Bronchus fibroblast of lung (primary cell): ENCODE results near the gene LARP4B. TPM values are rescaled to one million over a fixed set of nuclear protein-coding genes. Genes with fewer than 3 reads are reported as not detected.

Experiments
- total RNA-seq: library from RNA; depleted of rRNA; stranded (reverse); fragments of >200 nt; gene quantifications from 2 replicates; pipeline ENCODE4 v1.2.3, GENCODE V29; 2015

The LARP4B gene
- total RNA-seq: 24.4 and 29.1 TPM in 2 replicates

DNA sequence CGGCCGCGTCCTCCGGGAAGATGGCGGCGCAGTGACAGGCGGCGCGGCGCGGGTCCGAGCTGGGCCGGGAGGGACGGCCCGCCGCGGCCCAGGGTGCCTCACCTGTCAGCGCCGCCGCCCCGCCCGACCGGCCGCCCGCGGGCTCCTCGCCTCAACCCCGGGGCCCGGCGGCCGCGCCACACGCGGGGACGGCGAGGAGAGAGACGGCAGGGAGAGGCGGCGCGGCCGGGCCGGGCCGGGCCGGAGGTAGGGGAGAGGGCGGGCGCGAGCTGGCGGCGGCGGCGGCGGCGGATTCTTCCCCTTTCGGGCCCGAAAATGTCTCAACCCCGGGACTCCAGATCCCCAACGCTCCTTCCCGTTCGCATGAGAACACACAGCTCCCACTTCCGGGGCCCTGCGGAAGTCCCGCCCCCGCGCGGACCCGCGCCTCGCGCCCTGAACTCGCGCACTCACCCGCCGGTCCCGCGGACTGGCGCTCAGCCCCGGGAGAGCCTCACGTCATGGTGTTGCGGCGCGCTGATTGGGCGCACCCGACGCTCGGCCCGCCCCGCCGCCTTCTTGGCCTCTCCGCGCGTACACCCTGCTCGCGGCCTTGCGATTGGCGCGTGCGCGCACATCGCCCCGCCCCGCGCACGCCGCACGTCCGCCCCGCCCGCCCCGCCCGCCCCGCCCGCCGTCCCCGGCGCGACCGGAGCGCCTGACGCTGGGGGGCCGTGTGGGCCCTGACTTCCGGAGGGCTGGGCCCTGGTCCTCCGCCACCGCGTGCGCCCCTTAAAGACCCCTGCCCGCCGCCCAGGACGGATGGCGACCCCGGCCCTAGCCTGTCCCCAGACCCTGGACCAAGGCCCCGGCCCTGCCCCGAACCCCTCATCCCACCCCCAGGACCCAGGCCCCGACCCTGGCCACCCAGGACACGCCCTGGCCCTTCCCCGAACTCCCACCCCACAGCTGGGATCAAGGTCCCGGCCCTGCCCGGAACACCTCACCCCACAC, at the start of gene LARP4B:
TSS of gene LARP4B (minus strand) at position 380 of the 993 bp plus-strand sequence. CDS start 45,984 bp downstream, outside the sequence.

Other genes starting within 250 kb of the LARP4B start
- gene DIP2C, start 242.0 kb downstream of the LARP4B start, total RNA-seq: 9.5 and 10.9 TPM in 2 replicates
- 22.6 and 31.1 TPM in 2 replicates for gene GTPBP4, start 56.7 kb upstream of the LARP4B start, total RNA-seq
- gene IDI2, start 94.2 kb upstream of the LARP4B start, total RNA-seq: not detected in 2 replicates
- gene IDI1, start 117.4 kb upstream of the LARP4B start, total RNA-seq: 212 and 247 TPM in 2 replicates
- 10.1 and 10.6 TPM in 2 replicates for gene WDR37, start 124.7 kb upstream of the LARP4B start, total RNA-seq